Measurements from ENCODE around the gene TYSND1.
"Not testable (repeated sequence)": the region's sequence is repeated elsewhere in the genome, so short reads cannot be mapped to it uniquely, and the experiment has no call there.

TYSND1 gene

DNA sequence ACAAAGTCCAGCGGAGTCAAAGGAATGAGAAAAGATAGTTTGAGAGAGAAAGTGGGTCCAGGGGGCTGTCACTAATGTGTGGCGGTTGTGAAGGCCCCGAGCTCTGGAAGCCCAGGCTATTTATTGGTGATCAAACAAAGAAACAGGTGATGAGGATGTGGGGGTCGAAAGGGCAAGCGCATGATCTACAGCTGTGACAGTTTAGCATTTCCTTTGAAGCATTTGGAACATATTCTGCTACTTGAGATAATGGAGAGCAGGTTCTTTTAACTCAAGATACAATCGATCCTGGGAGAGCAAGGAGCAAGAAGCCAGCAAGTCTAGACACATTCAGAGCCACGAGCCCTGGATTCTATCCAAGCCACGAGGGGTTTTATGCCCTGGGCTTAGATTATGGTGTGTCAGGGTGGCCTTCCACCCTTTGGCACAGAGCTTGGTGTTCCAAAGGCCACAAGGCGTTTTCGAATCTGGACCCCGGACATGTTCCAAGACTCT is 45.4 kb downstream of the TYSND1 start:
- not testable (repeated sequence) for DNase-seq

DNA sequence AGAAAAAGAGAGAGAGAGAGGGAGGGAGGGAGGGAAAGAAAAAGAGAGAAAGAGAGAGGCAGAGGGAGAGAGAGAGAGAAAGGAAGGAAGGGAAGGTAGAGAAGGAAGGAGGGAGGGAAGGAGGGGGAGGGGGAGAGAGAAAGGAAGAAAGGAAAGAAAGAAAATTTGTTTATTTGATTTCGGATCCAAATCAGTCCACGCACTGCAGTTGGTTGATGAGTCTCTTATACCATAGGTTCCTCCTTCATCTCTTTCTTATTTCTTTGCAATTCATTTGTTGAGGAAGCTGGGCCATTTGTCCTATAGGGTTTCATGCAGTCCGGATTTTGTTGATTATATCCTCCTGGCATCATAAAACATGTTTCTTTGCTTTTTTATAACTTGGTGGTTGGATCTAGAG is 48.2 kb downstream of the TYSND1 start:
- DNase-seq = no peak

DNA sequence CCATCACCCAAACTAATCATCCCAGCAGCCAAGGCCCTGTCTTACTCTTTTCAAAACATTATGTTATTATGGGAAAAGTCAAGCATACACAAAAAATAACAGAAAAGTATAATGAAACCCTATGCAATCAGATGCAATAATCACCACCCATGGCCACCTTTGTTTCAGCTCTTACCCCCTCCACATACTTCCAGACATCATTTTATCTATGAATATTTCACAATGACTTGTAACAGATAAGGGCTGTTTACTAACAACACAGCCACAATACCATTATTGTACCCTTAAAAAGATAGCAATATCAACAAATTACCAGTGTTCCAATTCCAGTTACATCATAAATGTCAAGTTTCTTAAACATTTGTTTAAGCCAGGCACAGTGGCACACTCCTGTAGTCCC is 49.0 kb downstream of the TYSND1 start:
- no peak for DNase-seq

DNA sequence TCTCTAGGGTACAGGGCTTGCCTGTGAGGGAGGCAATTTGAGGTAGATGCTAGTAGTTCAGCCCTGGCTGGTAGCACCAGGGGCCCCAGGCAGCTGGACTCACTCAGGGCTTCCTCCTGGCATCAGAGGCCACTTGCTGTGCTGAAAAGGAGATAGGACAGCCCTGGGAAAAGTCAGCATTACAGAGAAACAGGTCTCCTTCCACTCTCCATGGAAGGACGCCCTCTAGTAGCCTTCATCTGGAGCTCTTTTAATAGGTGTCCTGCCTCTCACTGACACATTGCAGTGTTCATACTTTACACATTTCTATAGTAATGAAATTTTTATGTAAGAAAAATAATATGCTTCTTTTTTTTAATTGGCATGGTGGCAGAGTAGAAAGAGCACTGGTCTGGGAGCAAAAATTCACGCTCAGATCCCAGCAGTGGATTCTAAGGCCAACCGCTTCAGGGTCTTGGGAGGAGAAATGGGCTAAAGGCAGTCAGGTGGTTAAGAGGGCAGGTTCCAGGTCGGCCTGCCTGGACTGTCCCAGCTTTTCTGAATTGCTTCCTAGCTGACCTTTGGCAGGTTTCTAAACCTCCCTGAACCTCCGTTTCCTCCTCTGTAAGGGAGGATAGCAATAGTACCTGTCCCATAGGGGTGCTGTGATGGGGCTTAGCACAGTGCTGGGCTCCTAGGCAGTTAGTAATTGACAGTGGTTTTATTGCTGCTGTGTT is 49.6 kb downstream of the TYSND1 start:
- DNase-seq = no peak

DNA sequence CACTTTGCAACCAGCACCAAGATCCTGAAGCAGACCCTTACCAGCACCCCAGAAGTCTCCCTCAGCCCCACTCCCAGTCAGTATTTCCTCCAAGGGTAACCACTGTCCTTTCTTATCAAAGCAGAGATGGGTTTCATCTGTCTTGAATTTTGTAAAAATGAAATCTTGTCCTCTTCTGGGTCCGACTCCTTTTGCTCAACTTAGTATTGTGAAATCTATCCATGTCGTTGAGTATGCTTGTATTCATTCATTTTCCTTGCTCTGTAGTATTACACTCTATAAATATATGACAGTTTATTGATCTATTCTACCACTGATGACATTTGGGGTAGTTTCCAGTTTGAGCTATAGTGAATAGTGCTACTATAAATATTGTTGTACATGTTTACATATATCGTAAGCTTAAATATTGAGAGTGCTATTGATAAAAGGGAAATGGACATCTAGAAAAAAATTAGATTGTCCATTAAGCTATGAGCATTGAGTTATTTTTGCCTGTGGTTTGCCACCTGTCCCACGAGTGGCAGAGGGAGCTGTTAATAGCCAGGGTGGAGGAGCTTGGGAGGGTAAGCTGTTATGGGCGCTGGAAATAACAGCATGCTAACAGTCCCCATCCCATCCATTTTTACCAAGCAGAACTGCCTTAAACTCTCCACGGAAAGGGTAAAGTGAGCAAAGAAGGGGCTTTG is 50.3 kb downstream of the TYSND1 start:
- DNase-seq = no peak

DNA sequence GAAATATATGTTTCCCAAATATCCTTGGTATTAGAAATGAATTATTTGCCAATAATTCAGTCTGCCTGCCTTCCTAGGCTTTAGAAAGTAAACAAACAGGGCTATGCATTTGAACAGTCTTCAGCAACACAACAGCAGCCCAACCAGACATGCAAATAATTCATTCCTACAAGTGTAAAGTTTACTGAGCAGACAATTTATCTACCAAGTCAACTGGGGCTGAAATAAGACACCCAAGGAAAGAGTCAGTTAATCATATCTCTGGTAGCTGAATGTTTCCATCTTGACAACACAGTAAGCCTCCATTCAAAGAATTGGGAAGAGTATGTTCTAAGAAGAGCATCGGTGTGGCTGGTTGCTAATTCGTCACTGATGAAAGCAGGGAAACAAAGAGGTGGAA is 52.2 kb downstream of the TYSND1 start:
- no peak for DNase-seq

DNA sequence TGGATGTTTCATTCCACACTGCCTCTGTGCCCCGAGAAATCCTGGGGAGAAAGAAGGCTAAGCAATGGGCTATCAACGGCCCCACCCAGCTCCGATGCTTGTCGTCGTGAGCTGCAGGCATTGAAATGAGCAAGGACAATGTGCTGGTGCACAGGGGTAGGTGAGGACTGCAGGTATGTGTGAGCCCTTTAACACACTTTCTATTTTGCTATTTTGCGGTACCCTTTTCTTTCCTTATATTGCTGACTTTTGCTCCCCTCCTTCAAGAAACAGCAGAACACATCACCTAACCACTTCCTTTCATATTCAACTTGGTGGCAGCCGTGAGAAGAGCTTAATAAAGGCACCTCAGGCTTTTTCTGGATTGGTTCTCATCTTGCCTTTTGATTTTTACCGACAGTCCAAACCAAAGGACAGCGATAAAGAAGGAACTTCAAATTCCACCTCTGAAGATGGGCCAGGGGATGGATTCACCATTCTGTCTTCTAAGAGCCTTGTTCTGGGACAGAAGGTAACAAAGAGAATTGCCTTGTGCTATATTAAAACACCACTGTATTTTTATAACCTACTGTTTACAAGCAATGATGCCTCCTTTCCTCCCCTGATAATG is 53.1 kb downstream of the TYSND1 start:
- no peak for DNase-seq

DNA sequence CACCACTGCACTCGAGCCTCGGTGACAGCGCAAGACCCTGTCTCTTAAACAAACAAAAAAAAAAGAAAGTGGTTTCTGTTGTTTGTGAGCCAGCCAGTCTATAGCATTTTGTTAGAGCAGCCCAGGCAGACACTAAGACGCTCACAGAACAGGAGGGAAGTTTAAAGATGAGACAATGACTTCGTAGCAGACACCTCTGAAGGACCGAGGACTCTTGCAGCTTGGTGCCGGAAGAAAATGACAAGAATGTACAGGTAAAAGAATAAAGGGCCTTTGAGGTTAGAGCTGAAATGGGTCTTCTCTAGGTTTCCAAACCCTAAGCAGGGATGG is 54.1 kb downstream of the TYSND1 start:
- DNase-seq = no peak

DNA sequence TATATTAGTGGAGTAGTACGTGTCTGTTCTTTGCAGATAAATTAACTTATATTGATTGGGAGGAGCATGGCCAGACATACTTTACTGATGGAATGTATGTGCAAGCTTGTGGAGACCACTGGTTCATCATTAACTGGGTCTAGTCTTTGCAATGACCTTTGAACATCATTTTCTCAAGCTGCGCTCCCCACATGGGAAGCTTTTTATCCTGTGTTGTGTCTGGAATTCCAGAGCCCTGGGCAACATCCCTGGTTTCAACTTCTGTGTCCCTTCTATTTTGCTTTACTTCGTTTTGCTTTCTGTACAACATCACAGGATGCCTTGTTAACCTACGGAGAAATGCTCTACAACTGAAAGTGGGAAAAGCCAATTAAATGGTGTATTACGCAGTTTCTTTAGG is 55.5 kb downstream of the TYSND1 start:
- no peak for DNase-seq

DNA sequence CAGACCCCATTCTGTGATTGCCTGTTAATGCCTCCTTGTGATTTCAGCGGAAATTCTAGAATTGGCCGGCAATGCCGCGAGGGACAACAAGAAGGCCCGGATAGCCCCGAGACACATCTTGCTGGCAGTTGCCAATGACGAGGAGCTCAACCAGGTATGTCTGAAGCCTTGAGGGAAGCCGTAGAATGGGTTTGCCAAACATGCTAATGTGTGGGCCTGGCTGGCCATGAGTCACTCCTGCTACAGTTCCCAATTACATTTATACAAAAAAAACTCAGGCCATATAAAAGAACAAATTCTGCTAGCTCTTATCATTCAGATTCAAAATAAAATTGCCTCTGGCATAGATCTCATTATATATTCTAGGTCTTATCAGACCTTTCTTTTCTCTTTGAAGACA is 56.5 kb downstream of the TYSND1 start:
- DNase-seq = no peak

DNA sequence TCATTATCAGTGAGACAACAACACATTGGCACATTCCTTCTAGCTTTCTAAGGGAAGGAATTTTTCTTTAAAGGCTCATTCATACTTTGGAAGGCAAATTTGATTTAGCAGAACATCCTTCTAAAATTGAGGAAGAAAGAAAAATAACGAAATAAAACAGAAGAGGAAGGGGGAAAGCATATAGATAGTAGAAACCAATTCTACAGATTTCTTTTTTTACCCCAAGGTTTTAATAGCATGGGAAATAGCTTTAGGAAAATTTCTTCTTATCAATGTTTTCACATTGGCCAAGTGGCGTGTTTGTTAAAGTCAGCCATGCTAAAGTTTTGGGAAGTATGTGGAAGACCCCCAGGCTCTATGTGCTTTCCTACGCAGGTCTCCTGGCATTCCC is 58.2 kb downstream of the TYSND1 start:
- DNase-seq = no peak
